Measurements from ENCODE around the gene PARVA.

Gene PARVA

DNA sequence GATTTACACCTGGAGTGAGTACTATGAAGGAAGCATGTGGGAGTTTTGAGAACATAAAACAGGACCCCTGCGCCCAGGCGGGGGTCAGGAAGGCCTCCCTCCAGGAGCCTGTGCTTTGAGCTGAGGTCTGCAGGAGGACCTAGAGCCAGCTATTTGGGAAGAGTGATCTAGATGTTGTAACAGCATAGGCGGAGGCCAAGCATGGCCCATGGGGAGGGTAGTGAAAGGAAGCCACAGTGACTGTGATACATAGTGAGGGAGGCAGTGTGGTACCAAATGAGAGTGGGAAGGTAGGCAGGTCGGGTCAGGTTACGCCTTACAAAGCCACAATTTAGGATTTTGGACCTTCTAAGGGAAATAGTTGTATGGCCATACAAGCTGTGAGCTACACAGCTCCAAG lies 147.5 kb downstream of the PARVA start:
- no peak for DNase-seq (ENCODE audit: low read depth in 4 of 4, low spot score in 1 of 4)

DNA sequence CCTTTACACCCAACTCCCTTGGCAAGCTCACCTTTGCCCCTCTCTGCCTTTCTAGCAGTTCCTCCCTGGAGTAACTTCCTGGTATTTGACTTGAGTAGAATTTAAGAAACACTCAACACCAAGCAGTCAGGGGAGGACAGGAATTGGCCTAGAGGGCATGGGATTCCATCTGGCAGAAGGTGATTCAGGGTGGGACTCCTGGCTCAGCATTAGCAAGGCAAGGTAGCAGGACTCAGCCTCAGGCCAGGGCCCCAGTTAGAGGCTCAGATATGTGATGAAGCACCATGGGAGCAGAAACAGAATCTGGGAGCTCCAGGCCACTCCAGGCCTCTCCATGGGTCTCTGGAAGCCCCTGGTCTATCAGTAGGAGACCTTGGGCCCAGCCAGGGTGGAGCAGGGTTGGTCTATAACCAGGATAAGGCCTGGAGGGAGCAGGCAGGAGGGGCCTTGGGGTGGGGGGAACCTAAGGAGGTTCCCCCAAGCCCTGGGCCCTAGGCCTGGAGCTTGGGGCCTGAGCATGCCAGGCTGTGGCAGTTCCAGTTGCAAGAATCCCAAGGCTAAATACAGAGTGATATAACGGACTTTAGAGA lies 148.2 kb downstream of the PARVA start:
- DNase-seq (ENCODE audit: low read depth in 4 of 4, low spot score in 1 of 4): no peak

DNA sequence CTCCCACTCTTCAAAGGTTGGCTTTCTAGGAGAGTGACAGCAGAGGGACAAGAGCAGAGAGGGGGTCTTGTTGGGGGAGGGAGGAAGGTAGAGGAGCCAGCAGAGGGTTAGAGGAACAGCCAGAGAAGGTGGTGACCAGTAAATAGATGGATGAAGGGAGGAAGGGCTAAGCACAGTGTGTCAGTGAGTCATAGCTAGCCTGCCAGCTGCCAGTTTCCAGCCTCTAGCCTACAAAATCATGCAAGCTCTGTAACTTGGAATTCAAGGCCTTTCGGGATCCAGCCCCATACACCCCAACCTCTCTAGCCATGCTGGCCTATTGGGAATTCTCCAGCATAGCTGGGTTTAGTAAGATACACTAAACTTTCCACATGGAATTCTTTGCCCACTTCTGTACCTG lies 149.4 kb downstream of the PARVA start:
- no peak for DNase-seq (ENCODE audit: low read depth in 4 of 4, low spot score in 1 of 4)

DNA sequence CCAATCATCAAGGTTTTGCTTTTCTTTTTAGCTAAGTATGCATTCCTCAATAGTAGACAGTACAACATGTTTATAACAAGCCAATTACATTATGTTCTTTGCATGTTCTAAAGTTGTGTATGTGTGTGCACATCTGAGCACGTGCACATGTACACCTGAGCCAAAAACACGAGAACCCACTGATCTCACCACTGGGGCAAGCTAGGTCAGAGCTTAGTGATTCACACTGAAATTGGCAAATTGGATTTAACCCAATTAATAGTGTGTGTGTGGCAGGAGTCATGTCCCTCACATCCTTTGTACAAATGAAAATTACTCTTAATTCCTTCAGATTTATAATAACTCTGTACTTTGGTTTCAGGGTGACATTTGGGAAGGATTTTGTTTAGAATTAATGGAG lies 151.1 kb downstream of the PARVA start:
- no peak for DNase-seq (ENCODE audit: low read depth in 4 of 4, low spot score in 1 of 4)

- DNase-seq (ENCODE audit: low read depth in 4 of 4, low spot score in 1 of 4): no peak
These were observed 151.7 kb downstream of the PARVA start for GRCh38 chr11:12529041-12529440.

GRCh38 chr11:12529793-12530192 lies 152.4 kb downstream of the PARVA start:
- DNase-seq (ENCODE audit: low read depth in 4 of 4, low spot score in 1 of 4): no peak

DNA sequence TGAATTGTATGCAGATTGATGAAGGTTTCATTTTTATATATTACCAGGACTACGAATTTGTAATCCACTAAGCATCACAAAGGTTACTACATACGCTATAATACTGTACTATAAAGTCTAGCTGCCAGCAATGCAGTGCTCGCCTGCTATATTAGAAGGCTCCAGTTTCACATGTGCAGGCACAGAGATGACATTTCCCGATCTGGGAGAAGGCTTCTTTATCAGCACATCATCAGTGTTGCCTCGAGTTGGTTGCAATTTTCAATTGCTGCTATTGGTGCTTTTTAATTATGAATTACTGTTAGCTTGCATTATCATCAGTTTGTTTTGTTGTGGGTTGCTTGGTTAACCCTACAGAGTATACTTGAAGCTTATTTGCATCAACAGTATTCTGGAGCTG lies 153.6 kb downstream of the PARVA start:
- DNase-seq (ENCODE audit: low read depth in 4 of 4, low spot score in 1 of 4): no peak

DNA sequence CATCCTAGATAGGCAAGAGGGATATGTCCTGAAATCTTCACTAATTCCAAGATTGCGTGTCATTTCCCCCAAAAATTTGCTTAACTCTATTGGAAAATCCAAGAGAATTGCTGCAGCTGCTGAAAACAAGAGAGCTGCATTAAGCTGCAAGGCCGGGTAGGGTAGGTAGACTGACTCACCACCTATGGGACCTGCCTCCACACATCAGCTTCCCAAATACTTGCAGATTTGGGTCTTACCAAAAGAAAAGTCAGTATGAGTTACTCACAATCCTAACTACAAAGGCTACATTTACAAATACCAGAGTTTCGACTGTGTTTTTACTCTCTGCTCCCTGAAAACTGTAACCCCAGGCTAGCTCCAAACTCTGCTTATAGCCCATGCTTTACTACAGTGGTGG lies 154.3 kb downstream of the PARVA start:
- DNase-seq (ENCODE audit: low read depth in 4 of 4, low spot score in 1 of 4): no peak

- DNase-seq (ENCODE audit: low read depth in 4 of 4, low spot score in 1 of 4): no peak
These were observed 155.2 kb downstream of the PARVA start for GRCh38 chr11:12532580-12532979.

- no peak for DNase-seq (ENCODE audit: low read depth in 4 of 4, low spot score in 1 of 4)
These were observed 157.2 kb downstream of the PARVA start for GRCh38 chr11:12534549-12534948.

- DNase-seq (ENCODE audit: low read depth in 4 of 4, low spot score in 1 of 4): no peak
These were observed 157.9 kb downstream of the PARVA start for GRCh38 chr11:12535321-12535720.

DNA sequence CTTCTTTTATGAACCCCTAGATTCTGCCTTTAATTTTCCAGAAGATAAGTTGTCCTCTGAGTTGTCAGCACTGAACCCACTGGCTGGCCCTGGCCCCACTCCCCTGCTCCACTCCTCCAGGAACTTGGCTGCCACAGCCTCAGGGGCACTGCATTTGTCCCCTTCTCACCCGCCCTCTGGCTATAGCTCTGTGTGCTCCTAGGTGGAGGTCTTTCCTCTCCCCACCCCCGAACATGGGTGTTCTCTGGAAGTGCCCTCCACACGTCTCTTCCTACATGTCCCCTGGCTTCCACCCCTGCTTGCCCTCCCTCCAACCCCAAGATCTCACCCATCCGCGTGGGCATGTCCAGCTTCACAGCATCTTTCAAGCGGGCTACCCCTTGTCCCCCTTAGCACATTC lies 159.2 kb downstream of the PARVA start:
- DNase-seq (ENCODE audit: low read depth in 4 of 4, low spot score in 1 of 4): no peak

- no peak for DNase-seq (ENCODE audit: low read depth in 4 of 4, low spot score in 1 of 4)
These were observed 160.5 kb downstream of the PARVA start for GRCh38 chr11:12537778-12538401.

DNA sequence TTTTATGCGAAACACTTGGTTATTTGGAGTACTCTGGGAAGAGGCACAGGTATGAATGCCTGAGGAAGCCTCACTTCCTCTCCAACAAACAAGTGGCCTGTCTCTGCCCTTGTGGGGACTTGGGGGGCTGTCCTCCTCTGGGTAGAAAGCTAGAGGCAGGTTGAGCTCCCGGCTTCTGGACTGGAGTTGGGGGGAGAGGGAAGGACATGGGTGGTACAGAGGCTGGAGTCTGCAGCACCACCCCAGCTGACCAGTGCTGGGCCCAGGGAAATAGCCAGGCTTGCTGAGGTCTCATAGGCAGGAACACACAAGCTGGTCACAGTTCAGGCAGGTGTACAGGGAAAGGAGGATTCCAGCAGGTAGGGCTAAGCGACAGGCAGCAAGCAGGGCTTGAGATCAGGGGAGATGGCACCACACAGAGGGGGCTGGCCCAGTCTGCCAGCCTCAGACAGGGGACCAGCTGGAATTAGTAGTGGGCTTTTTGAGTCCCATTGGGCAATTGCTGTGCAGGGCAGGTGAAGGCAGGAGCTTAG lies 161.6 kb downstream of the PARVA start:
- DNase-seq (ENCODE audit: low read depth in 4 of 4, low spot score in 1 of 4): no peak

- no peak for DNase-seq (ENCODE audit: low read depth in 4 of 4, low spot score in 1 of 4)
These were observed 162.2 kb downstream of the PARVA start for GRCh38 chr11:12539572-12539971.

DNA sequence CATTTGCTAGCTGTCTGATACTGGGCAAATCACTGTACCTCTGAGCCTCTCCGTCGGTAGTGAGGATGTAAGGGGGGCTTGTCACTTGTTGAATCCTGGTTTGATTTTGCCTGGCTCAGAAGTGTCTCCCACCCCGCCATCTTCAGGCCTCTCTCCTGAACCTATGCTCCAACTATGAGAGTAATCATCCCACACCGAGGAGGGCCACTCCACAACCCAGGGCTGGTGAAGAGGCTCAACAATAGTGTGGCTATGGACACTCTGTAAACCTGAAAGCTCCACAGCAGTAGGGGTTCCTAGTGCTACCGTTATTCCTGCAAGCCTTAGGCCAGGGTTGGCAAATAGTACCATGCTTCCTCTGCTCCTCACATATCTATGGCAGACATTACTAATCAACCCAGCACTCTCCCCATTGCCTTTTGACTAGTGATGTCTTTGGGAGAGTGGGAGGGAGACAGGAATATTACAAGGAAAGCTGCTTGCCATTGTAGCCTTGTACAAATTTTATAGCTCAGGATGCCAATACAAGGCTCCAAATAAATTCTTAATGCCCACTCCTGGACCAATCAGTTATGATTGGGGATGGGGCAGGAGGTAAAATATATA lies 162.8 kb downstream of the PARVA start:
- DNase-seq (ENCODE audit: low read depth in 4 of 4, low spot score in 1 of 4): no peak

- no peak for DNase-seq (ENCODE audit: low read depth in 4 of 4, low spot score in 1 of 4)
These were observed 163.7 kb downstream of the PARVA start for GRCh38 chr11:12540913-12541582.

- DNase-seq (ENCODE audit: low read depth in 4 of 4, low spot score in 1 of 4): no peak
These were observed 164.3 kb downstream of the PARVA start for GRCh38 chr11:12541583-12542151.

DNA sequence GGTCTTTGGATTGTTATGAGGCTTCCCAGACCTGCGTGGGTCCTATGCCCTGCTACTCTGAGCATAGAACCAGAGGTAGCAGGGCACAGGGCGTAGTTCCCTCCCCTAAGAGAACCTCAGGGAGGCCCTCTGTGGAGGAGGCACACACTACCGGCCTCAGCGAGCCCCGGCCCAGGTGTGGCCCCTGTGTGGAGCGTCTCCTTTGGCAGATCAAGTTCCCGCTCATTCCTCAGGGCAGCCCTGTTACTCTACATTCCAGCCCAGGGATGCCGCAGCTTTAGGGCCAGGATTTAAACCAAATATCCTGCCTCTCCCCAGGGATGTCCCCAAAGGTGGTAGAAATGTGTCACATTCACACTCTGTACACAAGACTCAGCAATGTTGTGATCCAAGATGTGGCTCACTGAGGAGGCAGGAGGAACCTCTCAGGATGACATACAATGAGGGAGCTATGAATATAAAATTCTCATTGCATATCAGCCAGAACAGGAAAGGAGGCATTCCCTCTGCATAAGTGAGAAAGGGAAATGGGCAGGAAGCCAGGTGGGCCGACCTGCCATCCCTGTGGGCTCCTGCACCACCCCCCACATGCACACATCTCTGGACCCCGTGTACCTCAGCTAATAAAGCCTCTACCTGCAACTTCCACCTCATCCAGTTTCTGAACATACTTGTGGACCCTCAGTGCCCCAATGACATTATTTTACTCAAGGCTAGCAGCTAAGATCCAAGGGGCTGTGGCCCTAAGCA lies 165.0 kb downstream of the PARVA start:
- DNase-seq (ENCODE audit: low read depth in 4 of 4, low spot score in 1 of 4): no peak

GRCh38 chr11:12543596-12544415 lies 166.4 kb downstream of the PARVA start:
- DNase-seq (ENCODE audit: low read depth in 4 of 4, low spot score in 1 of 4): no peak

Data from stimulated activated CD4-positive, alpha-beta T cell treated with anti-CD3 and anti-CD28 coated beads, Interleukin-1b, Interleukin-23, amount 100 ng/mL, for 24 hours (primary cell).